Kidney (tissue), 14 donors: ENCODE data around the gene CYP2W1. TPM values are rescaled to one million over a fixed set of nuclear protein-coding genes. Genes with fewer than 3 reads are reported as not detected.

Source experiments
- DNase-seq, 5 donors: peaks; one replicate each; pipeline ENCODE4 v3.0.0-alpha.2; 2013 to 2020
- FAIRE-seq: peaks from 2 replicates; lab custom pipeline; 2012; peaks lifted over from hg19 to GRCh38; lab: Jason Lieb, UNC
- H3K27ac ChIP-seq, 2 donors: one replicate each; pipeline ENCODE4 v1.7.0; 2013; ENCODE audit warnings: low read depth in 2 of 2, low read length in 2 of 2, inconsistent platforms in 1 of 2
- H3K27me3 ChIP-seq: one replicate; pipeline ENCODE4 v1.7.1; 2013; ENCODE audit warnings: low read length, inconsistent platforms; ENCODE audit not compliant: control insufficient read depth, insufficient read depth
- H3K36me3 ChIP-seq, 3 donors: one replicate each; pipeline versions ENCODE4 v1.7.0 to v1.7.1; 2013; ENCODE audit warnings: low read length in 3 of 3, control low read depth in 1 of 3, inconsistent platforms in 1 of 3; ENCODE audit not compliant: insufficient read depth in 3 of 3, control insufficient read depth in 2 of 3
- H3K4me1 ChIP-seq, 3 donors: one replicate each; pipeline versions ENCODE4 v1.7.0 to v1.7.1; 2013; ENCODE audit warnings: low read length in 3 of 3, inconsistent platforms in 1 of 3, low read depth in 1 of 3; ENCODE audit not compliant: control insufficient read depth in 2 of 3, insufficient read depth in 2 of 3
- H3K4me3 ChIP-seq, 3 donors: one replicate each; pipeline versions ENCODE4 v1.7.0 to v1.8.1; 2013; ENCODE audit warnings: low read length in 3 of 3, control low read depth in 1 of 3, inconsistent platforms in 1 of 3
- H3K9ac ChIP-seq, 3 donors: one replicate each; pipeline versions ENCODE4 v1.7.0 to v1.7.1; 2013; ENCODE audit warnings: low read length in 3 of 3, control low read depth in 1 of 3, inconsistent platforms in 1 of 3
- H3K9me3 ChIP-seq, 3 donors: one replicate each; pipeline versions ENCODE4 v1.7.0 to v1.7.1; 2013; ENCODE audit warnings: low read length in 3 of 3, control low read depth in 1 of 3, inconsistent platforms in 1 of 3; ENCODE audit not compliant: control insufficient read depth in 2 of 3, insufficient read depth in 1 of 3
- CTCF ChIP-seq: IDR thresholded peaks from 3 replicates; pipeline ENCODE4 v1.5.1; 2012; ENCODE audit warnings: mild to moderate bottlenecking, moderate library complexity, borderline replicate concordance; ENCODE audit not compliant: insufficient read depth; ENCODE audit errors: extremely low read depth
- intact Hi-C: fragments of 100-400 bp; cut with DNase I; formaldehyde crosslinking; loops from one replicate; pipeline ENCODE4 v1.11.1; 2022
- polyA plus RNA-seq: library from polyadenylated mRNA; stranded (reverse); fragments of 350-450 nt; fragmentation: Illumina TruSeq; extraction: RNeasy Lipid Tissue Mini Kit (QIAGEN cat#74804); gene quantifications from one replicate; pipeline ENCODE4 v1.2.3, GENCODE V29; 2014; ENCODE audit warnings: low read depth, low replicate concordance; ENCODE audit not compliant: insufficient read depth
- total RNA-seq: library from RNA; stranded (reverse); fragmentation: NEBNext Ultra II Directional; extraction: Animal tissue kit (Norgen Biotek cat#: 25700); gene quantifications from one replicate; pipeline ENCODE4 v1.2.1, GENCODE V29; 2021
- donor health status: control.
- donor health status: control.
- donor health status: control.
- donor health status: control.
- donor health status: control.
- donor health status: DM: yes; HTN: yes; CAD: no.
- donor health status: Normal renal cell carcinoma (clear cell type).

The CYP2W1 gene
- total and polyA plus RNA-seq, 2 donors from 2014 or later = 0.13 to 0.17 TPM

- TF ChIP-seq CTCF = no peak
- no peak overlapping the region for H3K27ac ChIP-seq
- no peaks in the 10 kb centered on the region for H3K9me3 ChIP-seq
- no peak overlapping the region for H3K4me3 ChIP-seq
- no peaks in the 10 kb centered on the region for H3K36me3 ChIP-seq
- no peak for DNase-seq
- intact Hi-C loops = loop anchor here (10.0 kb wide), 1 partner anchor 179 kb away; no protein-coding TSS in a partner anchor
- H3K27me3 ChIP-seq = no peaks in the 10 kb centered on the region
- H3K4me1 ChIP-seq = peaks cover 0 to 2% (median 0%) of the 10 kb centered on the region in 3 donors
- no peak overlapping the region for H3K9ac ChIP-seq
- no peak for FAIRE-seq
Measured at GRCh38 chr7:995571-995970, 12.6 kb downstream of the CYP2W1 start.

- Histone ChIP-seq H3K4me3 (no peak overlapping the region), H3K27me3 (no peaks in the 10 kb centered on the region), H3K36me3 (no peaks in the 10 kb centered on the region), H3K4me1 (peaks cover 0 to 2% (median 0%) of the 10 kb centered on the region in 3 donors), H3K27ac (no peak overlapping the region), H3K9ac (no peak overlapping the region), H3K9me3 (no peaks in the 10 kb centered on the region)
- DNase-seq (no peak), FAIRE-seq (no peak)
- no peak for TF ChIP-seq CTCF
- intact Hi-C loops = loop anchor here (10.0 kb wide), 1 partner anchor 179 kb away; no protein-coding TSS in a partner anchor
Measured at GRCh38 chr7:996079-996872, 13.3 kb downstream of the CYP2W1 start.

- DNase-seq (peak in 2 of 5 donors; percentile 70 to 83), FAIRE-seq (no peak)
- intact Hi-C loops = loop anchor here (10.0 kb wide), 1 partner anchor 177 kb away; no protein-coding TSS in a partner anchor
- H3K27me3 ChIP-seq = no peaks in the 10 kb centered on the region
- no peak for TF ChIP-seq CTCF
- H3K4me1 ChIP-seq = peaks cover 0 to 2% (median 0%) of the 10 kb centered on the region in 3 donors
- no peaks in the 10 kb centered on the region for H3K36me3 ChIP-seq
- no peak overlapping the region for H3K4me3 ChIP-seq
- H3K9ac ChIP-seq = no peak overlapping the region
- H3K27ac ChIP-seq = no peak overlapping the region
- H3K9me3 ChIP-seq = no peaks in the 10 kb centered on the region
Measured at GRCh38 chr7:997404-998395, 14.7 kb downstream of the CYP2W1 start.
